ENCODE results near the gene CNTNAP4.

The CNTNAP4 gene

DNA sequence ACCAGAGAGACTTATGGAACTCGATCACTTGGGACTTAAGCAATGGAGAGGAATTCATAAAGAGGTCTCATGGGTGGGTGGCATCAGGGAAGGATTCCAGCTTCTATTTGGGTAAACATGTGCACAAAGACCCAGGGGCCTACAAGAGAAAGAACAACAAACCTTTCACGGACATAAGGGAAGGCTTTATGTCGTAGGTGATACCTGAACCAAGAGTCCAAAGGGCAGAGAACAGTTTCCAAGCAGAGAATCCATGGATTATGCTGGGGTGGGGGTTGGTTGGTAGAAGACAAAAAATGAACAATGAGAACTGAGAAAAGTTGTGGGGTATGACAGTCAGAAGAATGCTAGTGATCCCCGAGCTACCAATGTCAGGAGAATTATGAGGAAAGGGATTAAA, 119.8 kb downstream of the CNTNAP4 start:
- DNase-seq (ENCODE audit: low read depth) = no peak

DNA sequence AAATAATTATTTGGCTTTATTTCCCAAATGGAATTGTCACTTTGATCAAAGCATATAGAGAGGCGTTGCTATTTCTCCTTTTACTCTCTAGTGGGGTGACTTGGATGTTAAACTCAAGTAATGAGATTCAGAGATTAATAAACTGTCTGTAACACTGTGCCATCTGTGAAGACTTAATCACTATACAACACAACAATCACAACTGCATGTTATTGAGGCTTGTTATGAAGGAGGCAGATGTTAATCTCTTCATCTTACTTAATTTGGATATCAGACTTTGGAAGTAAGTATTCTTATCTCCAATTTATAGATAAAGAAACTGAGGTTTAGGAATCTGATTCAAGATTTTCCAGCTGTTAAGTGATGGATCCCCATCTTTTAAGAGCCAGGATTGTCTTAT, 132.5 kb downstream of the CNTNAP4 start:
- no peak for DNase-seq (ENCODE audit: low read depth)

- DNase-seq (ENCODE audit: low read depth) = no peak
Observed at GRCh38 chr16:76421571-76421970, 144.4 kb downstream of the CNTNAP4 start.

GRCh38 chr16:76428858-76429257, 151.7 kb downstream of the CNTNAP4 start:
- no peak for DNase-seq (ENCODE audit: low read depth)

- DNase-seq (ENCODE audit: low read depth) = no peak
Observed at GRCh38 chr16:76441391-76441790, 164.2 kb downstream of the CNTNAP4 start.

GRCh38 chr16:76441876-76442275, 164.7 kb downstream of the CNTNAP4 start:
- no peak for DNase-seq (ENCODE audit: low read depth)

- no peak for DNase-seq (ENCODE audit: low read depth)
Observed at GRCh38 chr16:76443973-76444372, 166.8 kb downstream of the CNTNAP4 start.

GRCh38 chr16:76444832-76445231, 167.6 kb downstream of the CNTNAP4 start:
- DNase-seq (ENCODE audit: low read depth) = no peak

- DNase-seq (ENCODE audit: low read depth) = no peak
Observed at GRCh38 chr16:76445815-76446214, 168.6 kb downstream of the CNTNAP4 start.

DNA sequence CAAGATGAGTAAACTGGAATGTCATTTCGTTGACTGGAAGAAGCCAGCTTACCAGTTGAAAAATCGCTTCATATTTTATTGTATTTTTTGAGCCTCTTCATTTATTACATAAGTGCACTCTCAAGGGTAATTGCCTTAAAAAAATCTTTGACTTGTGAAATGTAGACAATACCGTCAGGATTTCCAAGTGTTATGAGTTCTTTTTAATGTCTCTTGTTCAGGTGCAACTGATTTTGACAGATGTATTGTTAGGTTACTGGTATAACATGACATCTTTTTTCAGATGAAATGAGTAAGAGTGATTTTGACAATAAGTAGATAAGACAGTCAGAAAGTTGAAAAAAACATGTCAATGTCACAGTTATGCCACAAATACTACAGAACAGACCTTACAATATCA, 169.1 kb downstream of the CNTNAP4 start:
- DNase-seq (ENCODE audit: low read depth) = no peak

DNA sequence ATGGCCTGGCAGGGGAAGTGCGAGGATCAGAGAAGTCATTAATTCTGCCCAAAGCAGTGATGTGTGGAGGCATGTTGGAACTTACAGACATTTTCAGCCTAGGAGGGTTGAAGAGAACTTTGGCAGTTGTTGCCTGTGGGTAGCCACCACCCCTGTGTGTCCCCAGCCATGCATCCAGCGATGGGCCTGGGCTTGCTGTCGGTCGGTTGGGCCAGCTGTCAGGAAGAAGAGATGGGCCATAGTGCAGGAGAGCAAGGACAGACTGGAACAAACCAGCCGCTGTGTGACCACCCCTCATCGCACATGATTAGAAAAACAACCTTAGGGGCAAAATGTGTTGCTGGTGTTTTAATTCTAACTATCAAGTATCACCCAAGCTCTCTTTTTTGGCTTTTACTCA, 173.7 kb downstream of the CNTNAP4 start:
- DNase-seq (ENCODE audit: low read depth) = no peak

- no peak for DNase-seq (ENCODE audit: low read depth)
Observed at GRCh38 chr16:76455257-76455656, 178.1 kb downstream of the CNTNAP4 start.

GRCh38 chr16:76456016-76456415, 178.8 kb downstream of the CNTNAP4 start:
- DNase-seq (ENCODE audit: low read depth) = no peak

- DNase-seq (ENCODE audit: low read depth) = no peak
Observed at GRCh38 chr16:76459111-76459510, 181.9 kb downstream of the CNTNAP4 start.

DNA sequence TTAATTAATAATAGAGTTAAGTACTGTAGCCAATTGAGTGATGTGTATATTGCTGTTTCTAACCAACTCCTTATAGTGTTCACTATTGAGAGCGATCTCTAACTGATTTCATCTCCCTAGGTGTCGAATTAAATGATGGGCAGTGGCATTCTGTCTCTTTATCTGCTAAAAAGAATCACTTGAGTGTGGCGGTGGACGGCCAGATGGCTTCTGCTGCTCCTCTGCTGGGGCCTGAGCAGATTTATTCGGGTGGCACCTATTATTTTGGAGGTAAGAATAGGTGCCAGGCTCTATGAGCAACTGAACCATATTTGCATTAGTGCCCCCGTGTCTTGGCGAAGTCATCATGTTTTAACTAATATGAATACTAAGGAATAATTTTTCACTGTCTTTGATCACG, 184.6 kb downstream of the CNTNAP4 start:
- no peak for DNase-seq (ENCODE audit: low read depth)

DNA sequence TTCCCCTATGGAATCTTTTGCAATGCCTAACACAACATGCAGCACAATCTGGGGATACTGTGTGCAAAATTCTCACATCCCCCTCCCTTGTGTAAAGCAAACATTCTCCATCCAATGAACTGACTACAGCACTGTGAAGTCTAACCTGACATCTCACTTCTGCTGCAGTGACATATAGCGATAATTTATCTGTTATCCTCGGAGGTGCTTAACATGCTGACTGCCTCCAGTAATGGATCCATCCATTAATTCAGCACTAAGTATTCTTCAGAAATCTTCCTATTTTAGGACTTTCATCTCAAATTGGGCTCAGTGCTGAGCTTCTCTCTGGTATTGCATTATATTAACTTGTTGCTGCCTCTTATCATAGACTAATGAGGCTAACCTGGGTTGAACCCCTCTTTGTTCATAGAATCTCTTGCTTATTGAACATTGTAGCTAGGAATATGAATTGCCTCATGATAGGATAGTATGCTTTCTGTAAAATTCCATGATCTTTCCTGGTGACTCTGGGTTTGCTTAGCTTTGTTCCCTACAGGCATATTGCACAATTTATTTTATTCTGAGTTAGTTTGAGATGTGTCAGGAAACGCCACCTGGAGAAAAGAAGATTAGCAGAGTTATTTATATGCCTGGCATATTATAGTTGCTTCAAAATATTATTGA, 187.9 kb downstream of the CNTNAP4 start:
- no peak for DNase-seq (ENCODE audit: low read depth)

- DNase-seq (ENCODE audit: low read depth) = no peak
Observed at GRCh38 chr16:76466871-76467270, 189.7 kb downstream of the CNTNAP4 start.

DNA sequence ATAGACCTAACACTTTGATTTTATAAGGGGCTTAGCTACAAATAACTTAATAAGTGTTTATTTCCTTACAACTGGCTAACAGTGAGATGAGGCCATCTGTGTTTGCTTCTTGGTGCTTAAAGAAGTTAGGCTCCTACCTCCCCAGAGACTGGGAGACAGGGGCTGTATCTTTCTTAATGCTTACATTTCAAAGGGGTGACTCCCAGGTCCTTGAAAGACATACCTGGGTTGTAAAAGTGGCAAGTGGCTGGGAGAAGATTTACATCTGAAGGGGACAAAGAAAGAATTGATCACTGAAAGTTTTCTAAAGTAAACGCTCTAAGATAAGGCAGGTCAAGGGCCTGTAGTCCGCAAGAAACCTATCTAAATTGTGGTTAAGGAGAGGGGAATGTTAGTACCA, 196.8 kb downstream of the CNTNAP4 start:
- DNase-seq (ENCODE audit: low read depth) = no peak

GRCh38 chr16:76478105-76478504, 200.9 kb downstream of the CNTNAP4 start:
- DNase-seq (ENCODE audit: low read depth) = no peak

DNA sequence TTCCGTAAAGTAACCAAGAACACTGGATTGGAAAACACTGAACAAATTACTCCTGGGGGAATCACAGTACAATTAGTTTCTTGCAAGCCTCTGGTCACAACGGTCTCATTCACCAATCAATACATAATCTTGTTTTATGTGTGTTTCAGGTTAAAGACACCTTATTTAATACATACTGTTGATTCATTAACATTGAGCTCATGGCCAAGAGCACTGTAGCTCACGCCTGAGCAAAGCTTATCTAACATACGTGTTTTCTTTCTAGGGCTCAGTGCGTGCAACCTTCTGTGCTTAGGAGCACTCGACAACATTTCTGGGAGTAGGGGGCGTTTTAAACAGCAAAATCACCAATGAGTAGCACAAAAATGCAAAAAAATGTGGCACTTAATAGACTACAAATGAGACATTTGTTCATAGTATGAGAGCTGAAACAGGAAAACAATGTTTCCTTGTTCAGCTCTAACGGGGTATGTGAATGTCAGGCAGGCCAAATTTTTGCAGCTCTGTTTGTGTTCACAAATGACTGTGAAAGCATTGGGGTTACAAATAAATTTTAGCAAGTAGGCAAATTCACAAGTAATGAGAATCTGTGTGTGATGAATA, 206.2 kb downstream of the CNTNAP4 start:
- DNase-seq (ENCODE audit: low read depth) = no peak

DNA sequence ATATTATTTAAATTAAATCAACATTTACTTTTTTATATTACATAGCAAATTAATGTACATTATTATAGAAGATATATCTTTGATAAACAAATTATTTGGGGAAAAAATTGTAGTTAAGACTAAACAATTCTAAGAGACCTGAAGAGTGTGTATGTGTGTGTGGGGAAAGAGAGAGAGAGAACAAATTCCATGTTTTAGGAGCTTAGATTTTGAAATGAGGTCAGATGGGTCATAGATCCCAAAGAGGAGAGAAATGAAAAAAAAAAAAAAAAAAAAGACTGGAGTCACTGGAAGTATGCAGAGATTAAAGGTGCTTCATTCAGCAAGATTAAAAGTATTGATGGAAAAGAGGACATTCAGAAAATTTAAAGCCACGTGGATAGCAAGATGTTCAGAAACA, 206.8 kb downstream of the CNTNAP4 start:
- no peak for DNase-seq (ENCODE audit: low read depth)

GRCh38 chr16:76486740-76487139, 209.5 kb downstream of the CNTNAP4 start:
- no peak for DNase-seq (ENCODE audit: low read depth)

- DNase-seq (ENCODE audit: low read depth) = no peak
Observed at GRCh38 chr16:76487411-76488064, 210.3 kb downstream of the CNTNAP4 start.

- no peak for DNase-seq (ENCODE audit: low read depth)
Observed at GRCh38 chr16:76488065-76488417, 210.8 kb downstream of the CNTNAP4 start.
